ENCODE measurements around the gene AFF3. TPM values are rescaled to one million over a fixed set of nuclear protein-coding genes. Genes with fewer than 3 reads are reported as not detected.

The AFF3 gene
- total and polyA plus RNA-seq, 2 of the 8 experiments (the other 6 are each of a cell fraction or from before 2014, with no cell fraction given) = 0.27 to 3.0 TPM

- Histone ChIP-seq H2AFZ (ENCODE audit: low read length) (no peak overlapping the region), H3K14ac (ENCODE audit: insufficient read length) (no peak overlapping the region), H4K20me1 (replicated peaks in 1 of 2; ENCODE audit: control insufficient read depth in 1 of 2, insufficient read depth in 2 of 2, low read length in 2 of 2) (no peaks in the 10 kb centered on the region), H2AK5ac (ENCODE audit: low read depth, low read length) (no peak overlapping the region), H3K4me2 (ENCODE audit: insufficient read depth in 1 of 2, low read depth in 2 of 2, low read length in 2 of 2) (no peak overlapping the region), H3K79me2 (ENCODE audit: control insufficient read depth in 1 of 2, insufficient read depth in 2 of 2, low read length in 2 of 2) (no peaks in the 10 kb centered on the region), H3K23ac (ENCODE audit: insufficient read length) (no peak overlapping the region), H3K27ac (ENCODE audit: low read depth, low read length) (no peak overlapping the region), H2BK12ac (ENCODE audit: low read depth, low read length) (no peak overlapping the region), H2BK15ac (ENCODE audit: low read length) (no peak overlapping the region), H2BK5ac (ENCODE audit: low read depth, low read length) (no peak overlapping the region), H4K91ac (replicated peaks; ENCODE audit: insufficient read length, low read length) (no peak overlapping the region), H3K36me3 (ENCODE audit: control insufficient read depth in 2 of 4, insufficient read depth in 4 of 4, low read length in 3 of 4) (no peaks in the 10 kb centered on the region), H4K5ac (ENCODE audit: insufficient read length, low read depth, low read length) (no peak overlapping the region), H3K9me3 (ENCODE audit: insufficient read depth in 2 of 2, low read depth in 1 of 2, low read length in 1 of 2) (peaks cover 4 to 5% of the 10 kb centered on the region in 2 experiments; a peak in 1 of 4 replicates), H4K8ac (ENCODE audit: extremely low read depth, insufficient read depth, low read length) (no peak overlapping the region), H3K56ac (replicated peaks; ENCODE audit: insufficient read length, low read depth, low read length) (no peak overlapping the region), H3K9ac (replicated peaks in 1 of 4; ENCODE audit: extremely low read depth in 1 of 4, low read depth in 3 of 4, low read length in 3 of 4) (no peak overlapping the region), H3K4me3 (ENCODE audit: extremely low read depth in 1 of 4, insufficient read depth in 2 of 4, low read depth in 3 of 4, low read length in 4 of 4) (no peak overlapping the region), H2BK20ac (ENCODE audit: low read length) (no peak overlapping the region), H3K4ac (replicated peaks; ENCODE audit: insufficient read length, low read depth, low read length) (no peak overlapping the region), H3K23me2 (ENCODE audit: low read depth, low read length) (no peaks in the 10 kb centered on the region), H3K27me3 (replicated peaks in 1 of 4; ENCODE audit: control insufficient read depth in 3 of 4, extremely low read depth in 1 of 4, insufficient read depth in 3 of 4, low read length in 3 of 4) (no peaks in the 10 kb centered on the region), H2BK120ac (replicated peaks; ENCODE audit: low read depth, low read length) (no peak overlapping the region), H3K18ac (ENCODE audit: extremely low read depth, low read length) (no peak overlapping the region), H3K4me1 (replicated peaks in 1 of 4; ENCODE audit: control insufficient read depth in 3 of 4, insufficient read depth in 4 of 4, low read length in 3 of 4) (no peaks in the 10 kb centered on the region), H3K79me1 (ENCODE audit: low read depth, low read length) (no peaks in the 10 kb centered on the region)
- WGBS, 2 experiments (ENCODE audit: extremely low coverage in 1 of 2, insufficient coverage in 1 of 2, insufficient read length in 1 of 2, insufficient replicate concordance in 2 of 2, low coverage in 1 of 2, low lambda C conversion rate in 2 of 2, missing lambda C conversion rate in 1 of 2) = 98% methylated on average over 3 of the region's 3 CpGs; no CpG with 5 or more reads in 1 of the 2 experiments
- POLR2A ChIA-PET (ENCODE audit: partially characterized antibody) = no interaction called here
- FAIRE-seq = no peak
- no peak for TF ChIP-seq KDM1A (IDR thresholded peaks at IDR 0.05; ENCODE audit: borderline replicate concordance, low read length)
- no peak for TF ChIP-seq RAD21 (IDR thresholded peaks at IDR 0.05 in 1 of 2, conservative IDR thresholded peaks at IDR 0.05 in 1 of 2; ENCODE audit: low read depth in 2 of 2, low read length in 2 of 2)
- no peak for TF ChIP-seq SRF (IDR thresholded peaks at IDR 0.05; ENCODE audit: low read depth, low read length)
- no peak for TF ChIP-seq MAFK (IDR thresholded peaks at IDR 0.05; ENCODE audit: low read depth, low read length)
- no peak for TF ChIP-seq HDAC6 (IDR thresholded peaks at IDR 0.05; ENCODE audit: low read depth, low read length)
- no peak for TF ChIP-seq SIX5 (IDR thresholded peaks at IDR 0.05; ENCODE audit: low read depth, low read length)
- no peak for TF ChIP-seq KDM5A (IDR thresholded peaks at IDR 0.05; ENCODE audit: low read length)
- no peak for TF ChIP-seq USF2 (IDR thresholded peaks at IDR 0.05; ENCODE audit: low read length)
- TF ChIP-seq E2F6 (IDR thresholded peaks at IDR 0.05) = no peak
- no peak for DNase-seq (ENCODE audit: low read depth in 1 of 2, low spot score in 2 of 2)
- CTCF ChIA-PET (ENCODE audit: partially characterized antibody) = no interaction called here
These were observed 366.0 kb downstream of the AFF3 start for GRCh38 chr2:99776206-99776905.
